Naive thymus-derived CD4-positive, alpha-beta T cell (primary cell): Measurements from ENCODE around the gene VPS13D. TPM values are rescaled to one million over a fixed set of nuclear protein-coding genes. Genes with fewer than 3 reads are reported as not detected.

Source experiments
- ATAC-seq: fragments of 150-1000 bp; cut with Tn5 transposase; 2 replicates; pipeline ENCODE4 v1.10.0; 2021; ENCODE audit warnings: mild to moderate bottlenecking, moderate library complexity
- CTCF ChIA-PET: fragments of 350-600 bp; sonication (Branson Sonifier 250); formaldehyde crosslinking; loops from one replicate; lab custom pipeline; 2021; ENCODE audit warnings: antibody characterized with exemption; lab: Charles Lee
- POLR2A ChIA-PET: fragments of 350-600 bp; sonication (Branson Sonifier 250); formaldehyde crosslinking; loops from one replicate; lab custom pipeline; 2021; ENCODE audit warnings: antibody characterized with exemption, inconsistent platforms; lab: Charles Lee
- DNase-seq, 9 donors: peaks; one replicate each; pipeline versions ENCODE4 v3.0.0 to v3.0.0-alpha.2; 2020 to 2022; ENCODE audit warnings: mixed read lengths in 1 of 9
- H3K27ac ChIP-seq: one replicate; pipeline ENCODE4 v1.7.0; 2013; ENCODE audit warnings: mild to moderate bottlenecking, low read depth, low read length, moderate library complexity
- H3K27me3 ChIP-seq, 2 donors: one replicate each; pipeline ENCODE4 v1.7.0; 2013; ENCODE audit warnings: low read length in 2 of 2, mild to moderate bottlenecking in 2 of 2, moderate library complexity in 2 of 2; ENCODE audit not compliant: control insufficient read depth in 2 of 2, insufficient read depth in 2 of 2
- H3K36me3 ChIP-seq, 3 experiments: 1 replicate in 2 of 3; 2 replicates in 1 of 3; pipeline ENCODE4 v1.7.0; 2013; ENCODE audit warnings: low read length in 3 of 3, mild to moderate bottlenecking in 3 of 3, moderate library complexity in 1 of 3; ENCODE audit not compliant: insufficient read depth in 3 of 3, control insufficient read depth in 2 of 3
- H3K4me1 ChIP-seq, 2 donors: one replicate each; pipeline ENCODE4 v1.7.0; 2013; ENCODE audit warnings: low read length in 2 of 2, mild to moderate bottlenecking in 2 of 2, moderate library complexity in 1 of 2; ENCODE audit not compliant: control insufficient read depth in 2 of 2, insufficient read depth in 2 of 2
- H3K4me3 ChIP-seq: 2 replicates; pipeline ENCODE4 v1.7.0; 2013; ENCODE audit warnings: mild to moderate bottlenecking, low read length
- H3K9me3 ChIP-seq, 3 experiments: 1 replicate in 2 of 3; 2 replicates in 1 of 3; pipeline ENCODE4 v1.7.0; 2013; ENCODE audit warnings: low read length in 3 of 3; ENCODE audit not compliant: control insufficient read depth in 2 of 3
- H3K27ac Mint-ChIP-seq, 9 donors: one replicate each; pipeline ENCODE4 v1.8.0; 2020 to 2022; ENCODE audit warnings: mixed read lengths in 9 of 9, mild to moderate bottlenecking in 8 of 9, moderate library complexity in 5 of 9, inconsistent platforms in 2 of 9
- H3K27me3 Mint-ChIP-seq, 5 donors: one replicate each; pipeline ENCODE4 v1.8.0; 2021 to 2022; ENCODE audit warnings: mixed read lengths in 5 of 5, mild to moderate bottlenecking in 1 of 5
- H3K36me3 Mint-ChIP-seq, 5 donors: one replicate each; pipeline ENCODE4 v1.8.0; 2020 to 2022; ENCODE audit warnings: mixed read lengths in 5 of 5, mild to moderate bottlenecking in 3 of 5, inconsistent platforms in 1 of 5
- H3K4me1 Mint-ChIP-seq, 7 donors: one replicate each; pipeline ENCODE4 v1.8.0; 2020 to 2022; ENCODE audit warnings: mixed read lengths in 7 of 7, mild to moderate bottlenecking in 3 of 7, inconsistent platforms in 1 of 7
- H3K4me3 Mint-ChIP-seq, 10 donors: one replicate each; pipeline ENCODE4 v1.8.0; 2020 to 2022; ENCODE audit warnings: mild to moderate bottlenecking in 10 of 10, mixed read lengths in 10 of 10, moderate library complexity in 6 of 10, inconsistent platforms in 2 of 10
- H3K9me3 Mint-ChIP-seq, 11 donors: one replicate each; pipeline ENCODE4 v1.8.0; 2020 to 2022; ENCODE audit warnings: mixed read lengths in 11 of 11, mild to moderate bottlenecking in 4 of 11, inconsistent platforms in 1 of 11, moderate library complexity in 1 of 11
- intact Hi-C, 2 donors: fragments of 100-400 bp; cut with micrococcal nuclease; formaldehyde crosslinking; loops; one replicate each; pipeline ENCODE4 v1.15.1; 2023
- polyA plus RNA-seq, 2 donors: library from polyadenylated mRNA; unstranded; fragments of 300-500 nt; fragmentation: Illumina TruSeq; gene quantifications; one replicate each; pipeline ENCODE4 v1.2.3, GENCODE V29; 2021
- total RNA-seq, 6 experiments: library from RNA in 5 of 6; stranded (reverse) in 5 of 6; gene quantifications; 1 replicate in 5 of 6; 2 replicates in 1 of 6; pipeline ENCODE4 v1.2.3 and lab custom pipeline; 2021 to 2026

Gene VPS13D
- total and polyA plus RNA-seq, 7 experiments from 2014 or later, result 6.5 to 94.4 (median 73.2) TPM

DNA sequence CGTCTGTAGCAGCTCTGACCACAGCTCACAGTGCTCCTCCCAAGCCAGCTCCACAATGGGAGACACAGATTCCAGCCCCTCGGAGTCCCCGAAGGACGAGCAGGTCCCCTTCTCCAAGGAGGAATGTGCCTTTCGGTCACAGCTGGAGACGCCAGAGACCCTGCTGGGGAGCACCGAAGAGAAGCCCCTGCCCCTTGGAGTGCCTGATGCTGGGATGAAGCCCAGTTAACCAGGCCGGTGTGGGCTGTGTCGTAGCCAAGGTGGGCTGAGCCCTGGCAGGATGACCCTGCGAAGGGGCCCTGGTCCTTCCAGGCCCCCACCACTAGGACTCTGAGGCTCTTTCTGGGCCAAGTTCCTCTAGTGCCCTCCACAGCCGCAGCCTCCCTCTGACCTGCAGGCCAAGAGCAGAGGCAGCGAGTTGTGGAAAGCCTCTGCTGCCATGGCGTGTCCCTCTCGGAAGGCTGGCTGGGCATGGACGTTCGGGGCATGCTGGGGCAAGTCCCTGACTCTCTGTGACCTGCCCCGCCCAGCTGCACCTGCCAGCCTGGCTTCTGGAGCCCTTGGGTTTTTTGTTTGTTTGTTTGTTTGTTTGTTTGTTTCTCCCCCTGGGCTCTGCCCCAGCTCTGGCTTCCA is 22.9 kb upstream of the VPS13D start:
- POLR2A ChIA-PET, result interaction anchor here (0.5 to 6.4 kb wide), 2 partner anchors 47 to 81 kb away, joined by 4 to 64 read pairs; no protein-coding TSS in a partner anchor
- H3K27ac ChIP-seq, result no peak overlapping the region
- H3K4me1 Mint-ChIP-seq, result peaks cover 32 to 65% (median 58%) of the 10 kb centered on the region in 7 donors
- H3K4me3 ChIP-seq, result no peak overlapping the region
- H3K4me3 Mint-ChIP-seq, result no peak overlapping the region
- peaks cover 40 to 59% of the 10 kb centered on the region in 2 donors for H3K4me1 ChIP-seq
- H3K27me3 Mint-ChIP-seq, result no peaks in the 10 kb centered on the region
- peaks cover 0 to 34% (median 0%) of the 10 kb centered on the region in 3 experiments for H3K36me3 ChIP-seq
- intact Hi-C loops, result loop anchor here in 1 of 2 donors (5.0 kb wide), 1 partner anchor 40 kb away; the partner anchor contains the start of gene TNFRSF1B
- no peaks in the 10 kb centered on the region for H3K27me3 ChIP-seq
- CTCF ChIA-PET, result interaction anchor here (0.6 to 11.2 kb wide), 4 partner anchors 20 to 84 kb away, joined by 3 to 250 read pairs (median 4); no protein-coding TSS in a partner anchor
- no peak for ATAC-seq
- H3K9me3 ChIP-seq, result no peaks in the 10 kb centered on the region
- H3K9me3 Mint-ChIP-seq, result no peaks in the 10 kb centered on the region
- peak overlapping the region in 1 of 9 donors; percentile 65 for H3K27ac Mint-ChIP-seq
- DNase-seq, result no peak
- peaks cover 0 to 30% (median 6%) of the 10 kb centered on the region in 5 donors for H3K36me3 Mint-ChIP-seq

DNA sequence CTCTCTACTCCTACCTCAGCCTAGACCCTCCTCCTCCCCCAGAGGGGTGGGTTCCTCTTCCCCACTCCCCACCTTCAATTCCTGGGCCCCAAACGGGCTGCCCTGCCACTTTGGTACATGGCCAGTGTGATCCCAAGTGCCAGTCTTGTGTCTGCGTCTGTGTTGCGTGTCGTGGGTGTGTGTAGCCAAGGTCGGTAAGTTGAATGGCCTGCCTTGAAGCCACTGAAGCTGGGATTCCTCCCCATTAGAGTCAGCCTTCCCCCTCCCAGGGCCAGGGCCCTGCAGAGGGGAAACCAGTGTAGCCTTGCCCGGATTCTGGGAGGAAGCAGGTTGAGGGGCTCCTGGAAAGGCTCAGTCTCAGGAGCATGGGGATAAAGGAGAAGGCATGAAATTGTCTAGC is 21.6 kb upstream of the VPS13D start:
- peak overlapping the region; percentile 18 to 90 (median 70) for H3K27ac Mint-ChIP-seq
- H3K27me3 Mint-ChIP-seq, result no peaks in the 10 kb centered on the region
- H3K36me3 ChIP-seq, result peaks cover 0 to 20% (median 0%) of the 10 kb centered on the region in 3 experiments
- ATAC-seq, result no peak
- H3K27ac ChIP-seq, result no peak overlapping the region
- ChIA-PET POLR2A (interaction anchor here (1.2 to 6.4 kb wide), 2 partner anchors 71 to 83 kb away, joined by 3 to 64 read pairs; no protein-coding TSS in a partner anchor), CTCF (interaction anchor here (0.8 to 11.2 kb wide), 5 partner anchors 12 to 85 kb away, joined by 3 to 250 read pairs (median 8); no protein-coding TSS in a partner anchor)
- H3K4me1 Mint-ChIP-seq, result peaks cover 32 to 62% (median 56%) of the 10 kb centered on the region in 7 donors
- H3K27me3 ChIP-seq, result no peaks in the 10 kb centered on the region
- no peak overlapping the region for H3K4me3 ChIP-seq
- no peak for DNase-seq
- H3K4me3 Mint-ChIP-seq, result peak overlapping the region in 1 of 10 donors; percentile 39
- peaks cover 38 to 45% of the 10 kb centered on the region in 2 donors for H3K4me1 ChIP-seq
- intact Hi-C loops, result loop anchor here (2.0 to 5.0 kb wide), 2 partner anchors 29 to 41 kb away; partner anchors contain the start of gene TNFRSF1B (in 1 of the 2)
- no peaks in the 10 kb centered on the region for H3K9me3 ChIP-seq
- H3K36me3 Mint-ChIP-seq, result peaks cover 0 to 25% (median 0%) of the 10 kb centered on the region in 5 donors
- H3K9me3 Mint-ChIP-seq, result peaks cover 0 to under 1% (median 0%) of the 10 kb centered on the region in 11 donors

DNA sequence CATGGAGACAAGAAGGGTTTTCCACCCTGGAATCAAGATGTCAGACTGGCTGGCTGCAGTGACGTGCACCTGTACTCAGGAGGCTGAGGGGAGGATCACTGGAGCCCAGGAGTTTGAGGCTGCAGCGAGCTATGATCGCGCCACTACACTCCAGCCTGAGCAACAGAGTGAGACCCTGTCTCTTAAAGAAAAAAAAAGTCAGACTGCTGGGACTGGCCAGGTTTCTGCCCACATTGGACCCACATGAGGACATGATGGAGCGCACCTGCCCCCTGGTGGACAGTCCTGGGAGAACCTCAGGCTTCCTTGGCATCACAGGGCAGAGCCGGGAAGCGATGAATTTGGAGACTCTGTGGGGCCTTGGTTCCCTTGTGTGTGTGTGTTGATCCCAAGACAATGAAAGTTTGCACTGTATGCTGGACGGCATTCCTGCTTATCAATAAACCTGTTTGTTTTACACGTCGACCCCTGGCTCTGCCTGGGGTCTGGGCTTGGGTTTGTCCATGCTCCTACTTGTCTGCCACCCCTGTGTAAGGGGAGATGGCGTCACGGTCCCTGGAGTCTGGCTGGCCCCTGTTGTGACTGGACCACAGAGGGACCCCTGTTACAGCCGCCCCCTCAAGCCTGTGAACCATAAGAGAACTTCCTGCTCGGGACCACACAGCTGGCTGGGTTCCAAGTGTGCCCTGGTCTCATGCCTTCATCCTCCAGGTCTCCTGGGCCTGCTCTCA is 20.9 kb upstream of the VPS13D start:
- POLR2A ChIA-PET, result interaction anchor here (1.0 to 6.4 kb wide), 7 partner anchors 31 to 409 kb away, joined by 3 to 64 read pairs (median 3); partner anchors contain the start of gene DHRS3
- no peak overlapping the region for H3K4me3 ChIP-seq

DNA sequence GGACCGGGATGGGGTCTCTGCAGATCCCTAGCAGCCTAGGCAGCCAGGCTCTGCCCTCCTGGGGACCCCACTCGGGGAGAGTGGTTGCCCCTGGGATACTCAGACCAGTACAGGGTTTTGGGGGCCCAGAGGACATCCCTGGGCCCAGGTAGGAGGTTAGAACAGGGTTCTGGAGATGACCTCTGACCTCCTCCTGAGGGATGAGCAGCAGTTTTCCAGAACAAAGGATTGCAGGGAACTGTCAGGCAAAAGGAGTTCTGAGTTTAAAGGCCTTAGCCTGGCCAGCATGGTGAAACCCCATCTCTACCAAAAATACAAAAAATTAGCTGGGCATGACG is 20.4 kb upstream of the VPS13D start:
- Histone ChIP-seq H3K36me3 (peaks cover 0 to 18% (median 0%) of the 10 kb centered on the region in 3 experiments), H3K27ac (peak overlapping the region; percentile 25), H3K4me3 (no peak overlapping the region), H3K4me1 (peaks cover 30 to 33% of the 10 kb centered on the region in 2 donors), H3K27me3 (no peaks in the 10 kb centered on the region), H3K9me3 (no peaks in the 10 kb centered on the region)
- DNase-seq, result no peak
- H3K27ac Mint-ChIP-seq, result peak overlapping the region in 5 of 9 donors; percentile 14 to 67 (median 49)
- no peak for ATAC-seq
- H3K27me3 Mint-ChIP-seq, result no peaks in the 10 kb centered on the region
- peaks cover 0 to 17% (median 0%) of the 10 kb centered on the region in 5 donors for H3K36me3 Mint-ChIP-seq
- peak overlapping the region in 1 of 10 donors; percentile 25 for H3K4me3 Mint-ChIP-seq
- H3K9me3 Mint-ChIP-seq, result peaks cover 0 to 1% (median 0%) of the 10 kb centered on the region in 11 donors
- POLR2A ChIA-PET, result interaction anchor here (0.7 to 6.4 kb wide), 9 partner anchors 25 to 408 kb away, joined by 3 to 64 read pairs (median 4); partner anchors contain the start of gene DHRS3
- CTCF ChIA-PET, result interaction anchor here (0.6 to 11.2 kb wide), 13 partner anchors 13 to 196 kb away, joined by 3 to 250 read pairs (median 5); partner anchors contain the start of gene VPS13D
- intact Hi-C loops, result loop anchor here (1.0 to 5.0 kb wide), 3 partner anchors 31 to 85 kb away; partner anchors contain the start of gene TNFRSF1B (in 1 of the 2)
- H3K4me1 Mint-ChIP-seq, result peaks cover 30 to 51% (median 45%) of the 10 kb centered on the region in 7 donors

More for the DNA sequence above, 20.9 kb upstream of the VPS13D start:
- H3K36me3 Mint-ChIP-seq, result peaks cover 0 to 22% (median 0%) of the 10 kb centered on the region in 5 donors
- intact Hi-C loops, result loop anchor here (1.0 to 5.0 kb wide), 3 partner anchors 30 to 85 kb away; partner anchors contain the start of gene TNFRSF1B (in 1 of the 2)
- H3K4me1 Mint-ChIP-seq, result peaks cover 32 to 56% (median 51%) of the 10 kb centered on the region in 7 donors
- H3K27ac Mint-ChIP-seq, result peak overlapping the region; percentile 18 to 90 (median 76)
- Histone ChIP-seq H3K9me3 (no peaks in the 10 kb centered on the region), H3K36me3 (peaks cover 0 to 18% (median 0%) of the 10 kb centered on the region in 3 experiments), H3K27me3 (no peaks in the 10 kb centered on the region), H3K27ac (peak overlapping the region; percentile 25), H3K4me1 (peaks cover 32 to 39% of the 10 kb centered on the region in 2 donors)
- peak; percentile 64 to 92 (median 79) for DNase-seq
- peak; percentile 89 for ATAC-seq
- no peaks in the 10 kb centered on the region for H3K27me3 Mint-ChIP-seq
- CTCF ChIA-PET, result interaction anchor here (0.6 to 11.2 kb wide), 8 partner anchors 12 to 86 kb away, joined by 3 to 250 read pairs (median 8); no protein-coding TSS in a partner anchor
- peaks cover 0 to 1% (median 0%) of the 10 kb centered on the region in 11 donors for H3K9me3 Mint-ChIP-seq
- peak overlapping the region in 6 of 10 donors; percentile 23 to 47 (median 34) for H3K4me3 Mint-ChIP-seq

DNA sequence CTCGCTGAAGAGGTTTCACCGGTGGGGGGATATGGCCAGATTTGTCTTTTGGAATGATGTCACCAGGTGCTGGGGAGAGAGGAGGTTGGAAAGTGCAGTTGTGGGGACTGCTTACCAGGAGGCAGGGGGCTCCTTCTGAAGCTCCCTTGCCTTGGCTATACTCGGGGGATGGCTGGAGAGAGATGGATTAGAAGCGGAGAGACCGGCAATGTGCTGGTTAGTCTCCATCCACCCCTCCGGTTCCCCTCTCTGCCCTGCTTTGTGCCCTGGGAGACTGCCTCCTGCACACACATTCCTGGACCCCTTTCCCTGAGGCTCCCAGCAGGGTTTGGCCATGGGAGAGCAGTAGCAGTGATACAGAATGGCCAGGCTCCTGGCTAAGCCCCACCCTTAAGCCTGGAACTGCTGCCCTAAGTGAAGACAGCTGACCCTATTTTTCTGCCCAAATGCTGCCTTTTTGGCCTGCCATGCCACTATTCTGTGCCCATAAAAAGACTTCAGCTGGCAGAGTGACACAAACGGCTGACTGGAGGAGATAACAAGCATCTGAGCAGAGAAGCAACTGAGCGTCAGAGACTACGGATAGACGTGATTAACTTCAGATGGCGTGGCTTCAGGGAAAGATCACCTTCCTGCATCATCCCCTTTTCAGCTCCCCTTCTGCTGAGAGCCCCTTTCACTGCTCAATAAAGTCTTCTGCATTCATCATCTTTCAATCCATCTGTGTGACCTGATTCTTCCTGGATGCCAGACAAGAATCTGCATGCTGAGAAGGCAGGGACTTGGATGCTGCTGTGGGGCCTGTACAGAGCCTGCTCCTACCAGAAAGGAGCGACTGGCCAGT is 14.5 kb upstream of the VPS13D start:
- Mint-ChIP-seq H3K27ac (no peak overlapping the region), H3K4me3 (no peak overlapping the region), H3K9me3 (peaks cover 0 to 1% (median 0%) of the 10 kb centered on the region in 11 donors), H3K4me1 (peaks cover 6 to 22% (median 19%) of the 10 kb centered on the region in 7 donors), H3K36me3 (no peaks in the 10 kb centered on the region), H3K27me3 (peaks cover 0 to 20% (median 0%) of the 10 kb centered on the region in 5 donors)
- ChIA-PET POLR2A (no interaction called here), CTCF (interaction anchor here (11.2 kb wide), 1 partner anchor 92 kb away, joined by 250 read pairs; no protein-coding TSS in a partner anchor)
- no peaks in the 10 kb centered on the region for H3K9me3 ChIP-seq
- no peaks in the 10 kb centered on the region for H3K27me3 ChIP-seq
- H3K4me1 ChIP-seq, result peaks cover 11 to 12% of the 10 kb centered on the region in 2 donors
- DNase-seq, result no peak
- H3K4me3 ChIP-seq, result no peak overlapping the region
- intact Hi-C loops, result no loop called here
- H3K36me3 ChIP-seq, result no peaks in the 10 kb centered on the region
- H3K27ac ChIP-seq, result no peak overlapping the region
- ATAC-seq, result no peak
